ENCODE data around the gene NTRK2.

Gene NTRK2

DNA sequence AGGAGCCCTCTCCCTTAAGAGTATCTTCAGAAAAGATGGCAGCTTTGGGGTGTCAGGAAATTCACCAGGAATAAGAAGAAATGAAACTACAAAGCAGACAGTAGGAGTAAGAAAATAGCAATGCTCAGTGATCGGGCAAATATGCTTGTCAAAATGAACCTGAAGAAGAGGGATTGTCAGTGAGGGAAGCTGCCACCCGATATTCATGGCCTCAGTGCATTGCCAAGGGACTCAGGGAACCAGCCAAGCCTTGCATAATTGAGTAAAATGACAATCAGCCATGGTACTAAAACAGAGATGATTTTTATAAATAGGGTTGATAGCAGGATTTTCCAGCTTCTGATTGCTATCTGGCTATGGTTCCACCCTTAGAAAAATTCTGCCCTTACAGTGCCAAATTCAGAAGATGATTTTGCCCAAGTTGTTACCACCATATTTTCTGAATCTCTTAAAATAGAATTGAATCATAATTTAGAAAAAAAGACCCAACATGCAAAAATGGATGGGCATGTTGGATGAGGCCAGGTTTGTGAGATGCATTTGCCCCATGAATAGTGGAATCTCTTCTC is 274.0 kb downstream of the NTRK2 start:
- Mint-ChIP-seq H3K4me1 (no peaks in the 10 kb centered on the region), H3K27ac (no peak overlapping the region), H3K4me3 (no peak overlapping the region), H3K9me3 (peaks cover 5% of the 10 kb centered on the region), H3K27me3 (peaks cover 2% of the 10 kb centered on the region), H3K36me3 (no peaks in the 10 kb centered on the region)

DNA sequence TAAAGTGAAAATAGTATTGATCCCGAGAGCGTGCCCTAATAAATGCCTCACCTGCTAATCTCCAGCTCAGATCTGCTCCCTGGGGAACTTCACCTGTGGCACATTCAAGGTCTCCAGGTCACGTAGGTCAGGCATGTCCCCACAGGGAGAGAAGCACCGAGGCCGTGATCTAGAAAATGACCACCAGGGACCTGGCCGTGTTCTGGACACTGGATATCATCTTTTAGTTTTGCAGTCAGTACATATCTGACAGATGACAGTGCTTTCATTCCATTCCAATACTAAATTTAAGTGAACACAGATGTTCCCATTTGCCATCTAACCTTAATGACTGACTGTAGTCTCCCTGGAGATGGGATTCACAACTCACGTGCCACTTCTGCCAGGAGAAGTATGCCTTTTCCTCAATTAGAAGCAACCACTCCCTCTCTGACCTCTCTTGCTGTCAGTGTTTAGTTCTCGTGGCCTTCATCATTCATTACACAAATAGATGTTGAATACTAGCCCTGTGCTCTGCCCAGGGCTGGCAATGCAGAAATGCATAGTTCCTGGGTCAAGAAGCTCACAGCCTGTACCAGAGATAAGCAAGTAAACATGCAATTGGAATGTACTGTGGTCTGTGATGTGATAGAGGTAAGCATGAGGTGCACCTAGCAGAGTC is 276.5 kb downstream of the NTRK2 start:
- peaks cover 5% of the 10 kb centered on the region for H3K9me3 Mint-ChIP-seq
- H3K27ac Mint-ChIP-seq = no peak overlapping the region
- H3K4me1 Mint-ChIP-seq = no peaks in the 10 kb centered on the region
- no peaks in the 10 kb centered on the region for H3K27me3 Mint-ChIP-seq
- H3K4me3 Mint-ChIP-seq = no peak overlapping the region
- no peaks in the 10 kb centered on the region for H3K36me3 Mint-ChIP-seq

DNA sequence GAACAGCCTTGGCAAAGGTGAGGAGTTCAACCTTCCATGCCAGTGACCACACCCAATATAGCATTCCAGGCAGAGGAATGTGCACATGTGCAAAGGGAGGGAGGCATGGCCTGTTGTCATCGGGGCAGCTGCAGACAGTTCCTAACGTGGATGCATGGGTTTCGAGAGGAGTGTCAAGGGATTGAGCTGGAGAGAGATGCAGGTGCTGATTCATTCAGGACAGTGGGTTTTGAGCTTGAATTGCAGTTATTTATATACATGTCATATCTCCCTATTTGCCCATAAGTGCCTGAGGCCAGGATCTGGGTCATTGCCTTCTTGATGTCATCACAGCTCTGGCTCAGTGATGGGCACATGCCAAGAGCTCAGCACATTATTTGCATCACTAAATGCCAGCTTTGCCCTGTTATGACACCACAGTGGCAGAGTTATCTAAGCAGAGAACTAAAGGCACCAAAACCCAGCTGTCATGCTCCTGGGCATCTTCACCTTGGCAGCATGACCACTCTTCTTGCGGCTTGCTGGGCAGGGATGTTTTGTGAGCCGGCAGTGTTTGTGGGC is 278.0 kb downstream of the NTRK2 start:
- no peak overlapping the region for H3K4me3 Mint-ChIP-seq
- H3K9me3 Mint-ChIP-seq = peaks cover 5% of the 10 kb centered on the region
- no peaks in the 10 kb centered on the region for H3K4me1 Mint-ChIP-seq
- no peaks in the 10 kb centered on the region for H3K27me3 Mint-ChIP-seq
- H3K27ac Mint-ChIP-seq = no peak overlapping the region
- no peaks in the 10 kb centered on the region for H3K36me3 Mint-ChIP-seq

DNA sequence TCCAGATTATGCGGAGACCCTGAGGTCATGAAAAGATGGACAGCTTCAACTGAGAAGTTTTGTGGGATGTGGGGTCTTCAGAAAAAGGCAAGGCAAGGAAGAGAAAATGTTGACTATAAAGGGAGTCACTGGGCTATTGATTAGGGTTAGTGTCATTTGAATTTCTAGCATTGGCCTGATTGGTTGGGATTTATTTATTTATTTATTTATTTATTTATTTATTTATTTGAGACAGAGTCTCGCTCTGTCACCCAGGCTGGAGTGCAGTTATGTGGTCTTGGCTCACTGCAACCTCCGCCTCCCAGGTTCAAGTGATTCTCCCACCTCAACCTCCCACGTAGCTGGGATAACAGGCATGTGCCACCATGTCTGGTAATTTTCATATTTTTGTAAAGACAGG is 279.7 kb downstream of the NTRK2 start:
- Mint-ChIP-seq H3K27me3 (peaks cover 5% of the 10 kb centered on the region), H3K27ac (no peak overlapping the region)

DNA sequence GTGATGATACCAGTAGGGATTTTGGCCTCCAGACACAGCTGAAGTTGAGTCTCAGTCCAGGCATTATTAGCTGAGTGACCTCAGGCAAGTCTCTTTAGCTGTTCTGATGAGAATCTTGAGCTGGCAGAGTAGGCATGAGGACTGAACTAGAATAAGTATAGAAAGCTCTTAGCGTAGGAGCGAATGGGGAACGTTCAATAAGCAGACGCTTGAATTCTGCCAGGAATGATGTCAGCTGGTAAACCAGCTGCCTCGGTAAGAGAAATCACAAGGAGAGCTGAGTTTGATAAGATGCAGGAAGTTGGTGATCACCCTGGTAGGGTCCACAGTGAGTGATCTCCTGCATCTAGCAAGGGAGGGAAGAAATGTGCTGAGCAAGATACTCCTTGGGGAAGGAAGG is 280.4 kb downstream of the NTRK2 start:
- Mint-ChIP-seq H3K4me3 (no peak overlapping the region), H3K4me1 (no peaks in the 10 kb centered on the region), H3K27ac (no peak overlapping the region), H3K27me3 (peaks cover 5% of the 10 kb centered on the region), H3K9me3 (no peaks in the 10 kb centered on the region), H3K36me3 (no peaks in the 10 kb centered on the region)

More for the DNA sequence above, 279.7 kb downstream of the NTRK2 start:
- H3K4me3 Mint-ChIP-seq = no peak overlapping the region
- H3K4me1 Mint-ChIP-seq = no peaks in the 10 kb centered on the region
- no peaks in the 10 kb centered on the region for H3K36me3 Mint-ChIP-seq
- no peaks in the 10 kb centered on the region for H3K9me3 Mint-ChIP-seq

DNA sequence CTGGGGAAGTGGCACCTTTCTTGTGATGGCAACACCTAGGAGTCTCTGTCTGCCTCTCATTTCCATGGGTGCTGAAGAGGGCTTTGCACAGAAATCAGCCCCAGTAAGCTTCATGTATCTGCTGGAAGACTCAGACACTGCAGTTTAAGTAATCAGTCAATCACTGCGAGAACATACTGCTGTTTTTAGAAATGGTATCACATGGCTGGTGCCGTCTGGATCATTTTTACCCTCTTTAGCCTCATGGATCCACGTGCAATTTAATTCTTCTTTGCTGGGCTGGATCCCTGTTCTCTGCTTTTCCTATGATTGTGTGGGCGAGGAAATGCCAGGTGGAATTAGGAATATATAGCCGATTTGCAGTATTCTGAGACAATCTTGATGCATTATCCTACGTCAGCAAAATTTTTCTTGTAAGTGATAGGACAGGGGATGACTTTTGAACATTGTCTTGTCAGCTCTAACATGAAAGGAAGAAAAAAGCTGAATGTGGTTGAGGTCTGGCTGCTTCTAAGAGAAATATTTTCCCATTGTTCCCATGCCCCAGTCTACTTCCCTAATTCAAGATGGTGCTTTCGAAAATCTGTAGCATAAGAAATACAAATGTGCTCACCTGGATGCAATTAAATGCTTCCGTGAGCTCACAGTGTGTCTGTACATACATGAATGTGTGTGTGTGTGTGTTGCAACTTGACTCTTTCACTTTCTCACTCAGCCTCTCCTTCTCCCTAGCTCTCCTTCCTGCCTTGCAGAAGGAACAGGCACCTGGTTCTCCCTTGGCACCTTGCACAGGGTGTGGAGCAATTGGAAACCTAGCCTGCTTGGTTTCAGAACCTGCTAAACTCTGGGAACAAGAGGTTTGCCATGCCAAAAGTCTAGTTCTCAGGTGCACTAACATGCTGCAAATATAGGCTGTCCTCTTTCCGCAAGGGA is 281.6 kb downstream of the NTRK2 start:
- Mint-ChIP-seq H3K36me3 (no peaks in the 10 kb centered on the region), H3K27ac (no peak overlapping the region), H3K9me3 (no peaks in the 10 kb centered on the region), H3K27me3 (peaks cover 5% of the 10 kb centered on the region), H3K4me3 (no peak overlapping the region), H3K4me1 (no peaks in the 10 kb centered on the region)

DNA sequence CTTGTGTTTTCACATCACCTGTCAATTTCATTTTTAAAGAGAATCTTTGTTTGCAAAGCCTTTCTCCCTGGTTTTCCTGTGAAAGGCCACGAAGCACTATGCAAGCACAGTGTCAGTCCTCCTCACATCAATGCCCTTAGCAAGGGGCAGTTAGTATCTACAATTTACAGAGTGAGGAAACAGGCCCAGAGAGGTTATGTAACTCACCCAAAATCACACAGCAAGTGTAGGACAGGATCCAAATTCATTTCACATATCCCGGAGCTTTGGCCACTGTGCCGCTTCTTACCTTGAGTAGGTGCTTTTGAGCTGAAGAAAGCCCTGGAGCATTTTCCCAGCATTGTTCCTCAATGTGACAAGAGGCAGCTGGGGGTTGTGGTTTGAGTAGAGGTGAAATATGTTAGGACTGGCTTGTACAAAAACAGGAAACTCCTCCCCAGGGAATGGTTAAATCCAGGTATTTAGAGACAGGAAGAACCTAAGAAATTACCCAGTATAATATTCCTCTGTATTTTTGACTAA is 283.8 kb downstream of the NTRK2 start:
- Mint-ChIP-seq H3K4me3 (no peak overlapping the region), H3K36me3 (no peaks in the 10 kb centered on the region), H3K27me3 (peaks cover 9% of the 10 kb centered on the region), H3K27ac (no peak overlapping the region), H3K4me1 (no peaks in the 10 kb centered on the region), H3K9me3 (peaks cover 5% of the 10 kb centered on the region)

DNA sequence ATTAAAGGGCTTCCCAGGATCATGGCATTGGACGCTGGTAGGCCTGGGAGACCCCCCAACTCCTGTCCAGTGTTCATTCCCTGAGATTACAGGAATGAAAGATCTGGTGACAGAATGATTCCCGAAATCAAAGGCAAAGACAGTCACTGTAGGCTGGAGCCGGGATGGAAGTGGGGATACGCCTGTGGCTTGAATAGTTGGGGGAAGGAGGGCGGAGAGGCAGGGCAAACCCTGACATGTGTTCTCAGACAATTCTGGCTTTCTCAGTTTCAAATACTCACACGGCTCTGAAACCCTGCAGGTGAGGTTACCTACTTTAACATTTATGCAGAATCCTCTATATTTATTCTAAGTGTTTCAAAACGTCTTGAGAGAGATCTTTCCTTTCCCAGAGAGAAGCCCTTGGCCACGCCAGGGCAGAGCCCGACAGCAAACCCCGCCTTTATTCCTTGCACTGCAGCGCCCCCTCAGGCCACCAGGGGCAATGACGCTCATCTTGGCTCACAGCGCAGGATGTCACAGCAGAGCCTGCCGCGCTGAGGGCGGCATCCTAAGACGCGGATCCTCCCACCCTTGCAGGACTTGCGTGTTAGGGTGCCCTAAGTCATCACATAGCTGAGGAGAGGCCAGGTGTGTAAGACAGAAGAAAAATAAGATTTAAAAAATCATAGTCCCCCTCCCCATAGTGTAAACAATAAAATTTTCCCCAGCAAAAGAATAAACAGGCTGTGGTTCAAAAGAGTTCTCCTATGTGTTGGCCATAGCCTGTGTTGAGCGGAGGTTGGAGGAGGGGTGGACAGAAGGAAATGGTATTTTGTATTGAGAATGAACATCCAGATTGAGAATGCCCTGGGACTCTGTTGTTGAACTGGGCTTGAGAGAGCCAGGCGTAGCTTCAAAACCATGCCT is 284.5 kb downstream of the NTRK2 start:
- H3K27me3 Mint-ChIP-seq = peaks cover 9% of the 10 kb centered on the region
- no peaks in the 10 kb centered on the region for H3K4me1 Mint-ChIP-seq
- no peak overlapping the region for H3K27ac Mint-ChIP-seq
- peaks cover 5% of the 10 kb centered on the region for H3K9me3 Mint-ChIP-seq
- H3K4me3 Mint-ChIP-seq = no peak overlapping the region
- no peaks in the 10 kb centered on the region for H3K36me3 Mint-ChIP-seq

DNA sequence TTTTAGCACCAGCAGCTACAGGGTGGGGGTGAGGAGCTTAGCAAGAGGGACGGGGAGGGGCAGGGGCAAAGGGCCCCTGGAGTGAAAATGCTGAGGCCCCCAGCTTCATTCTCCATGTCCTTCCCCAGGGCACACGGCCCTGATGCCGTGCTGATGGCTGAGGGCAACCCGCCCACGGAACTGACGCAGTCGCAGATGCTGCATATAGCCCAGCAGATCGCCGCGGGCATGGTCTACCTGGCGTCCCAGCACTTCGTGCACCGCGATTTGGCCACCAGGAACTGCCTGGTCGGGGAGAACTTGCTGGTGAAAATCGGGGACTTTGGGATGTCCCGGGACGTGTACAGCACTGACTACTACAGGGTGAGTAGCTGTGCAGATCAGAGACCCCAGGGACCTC is 285.6 kb downstream of the NTRK2 start:
- H3K27me3 Mint-ChIP-seq = peaks cover 9% of the 10 kb centered on the region
- no peaks in the 10 kb centered on the region for H3K4me1 Mint-ChIP-seq
- H3K4me3 Mint-ChIP-seq = no peak overlapping the region
- H3K27ac Mint-ChIP-seq = no peak overlapping the region
- no peaks in the 10 kb centered on the region for H3K36me3 Mint-ChIP-seq
- peaks cover 5% of the 10 kb centered on the region for H3K9me3 Mint-ChIP-seq

DNA sequence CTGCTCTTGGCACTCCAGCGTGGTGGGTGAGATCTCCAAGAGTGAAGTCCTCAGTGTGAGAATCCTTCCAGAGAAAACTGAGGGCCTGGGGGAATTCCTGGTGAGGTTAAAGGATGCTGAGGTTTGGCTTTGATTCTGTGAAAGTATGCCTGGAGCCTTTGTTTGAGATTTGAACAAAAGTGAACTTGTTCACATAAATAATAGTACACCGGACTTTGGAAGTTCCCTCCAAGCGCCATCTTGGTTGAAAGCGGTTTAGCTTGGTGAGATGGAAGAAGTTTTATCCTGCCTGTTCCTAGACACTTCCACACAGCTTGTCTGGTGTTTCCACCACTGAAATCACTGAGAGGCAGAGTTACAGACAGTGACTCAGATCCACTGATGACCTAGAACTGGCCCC is 286.4 kb downstream of the NTRK2 start:
- Mint-ChIP-seq H3K4me1 (no peaks in the 10 kb centered on the region), H3K9me3 (peaks cover 5% of the 10 kb centered on the region), H3K36me3 (no peaks in the 10 kb centered on the region), H3K4me3 (no peak overlapping the region), H3K27me3 (peaks cover 9% of the 10 kb centered on the region), H3K27ac (no peak overlapping the region)

DNA sequence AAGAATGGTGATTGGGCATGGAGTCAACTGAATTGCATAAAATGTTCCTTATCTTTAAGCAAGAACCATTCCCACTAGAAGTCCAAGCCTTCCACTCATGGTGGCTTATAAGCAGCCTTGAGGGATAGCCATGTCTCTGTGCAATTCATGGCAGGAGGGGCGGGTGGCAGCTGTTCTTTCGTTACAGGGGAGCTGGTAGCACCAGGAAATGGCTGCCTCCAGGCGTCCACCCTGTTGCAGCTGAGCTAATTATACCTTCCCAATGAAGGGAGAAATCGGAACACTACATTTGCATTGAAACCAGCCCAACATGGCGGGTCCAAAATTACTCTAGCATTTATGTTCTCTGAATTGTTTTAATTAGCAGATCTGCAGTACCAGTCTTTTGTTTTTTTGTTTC is 289.8 kb downstream of the NTRK2 start:
- peaks cover 5% of the 10 kb centered on the region for H3K27me3 Mint-ChIP-seq
- peaks cover 8% of the 10 kb centered on the region for H3K9me3 Mint-ChIP-seq
- no peaks in the 10 kb centered on the region for H3K4me1 Mint-ChIP-seq
- H3K4me3 Mint-ChIP-seq = no peak overlapping the region
- H3K36me3 Mint-ChIP-seq = no peaks in the 10 kb centered on the region
- no peak overlapping the region for H3K27ac Mint-ChIP-seq

DNA sequence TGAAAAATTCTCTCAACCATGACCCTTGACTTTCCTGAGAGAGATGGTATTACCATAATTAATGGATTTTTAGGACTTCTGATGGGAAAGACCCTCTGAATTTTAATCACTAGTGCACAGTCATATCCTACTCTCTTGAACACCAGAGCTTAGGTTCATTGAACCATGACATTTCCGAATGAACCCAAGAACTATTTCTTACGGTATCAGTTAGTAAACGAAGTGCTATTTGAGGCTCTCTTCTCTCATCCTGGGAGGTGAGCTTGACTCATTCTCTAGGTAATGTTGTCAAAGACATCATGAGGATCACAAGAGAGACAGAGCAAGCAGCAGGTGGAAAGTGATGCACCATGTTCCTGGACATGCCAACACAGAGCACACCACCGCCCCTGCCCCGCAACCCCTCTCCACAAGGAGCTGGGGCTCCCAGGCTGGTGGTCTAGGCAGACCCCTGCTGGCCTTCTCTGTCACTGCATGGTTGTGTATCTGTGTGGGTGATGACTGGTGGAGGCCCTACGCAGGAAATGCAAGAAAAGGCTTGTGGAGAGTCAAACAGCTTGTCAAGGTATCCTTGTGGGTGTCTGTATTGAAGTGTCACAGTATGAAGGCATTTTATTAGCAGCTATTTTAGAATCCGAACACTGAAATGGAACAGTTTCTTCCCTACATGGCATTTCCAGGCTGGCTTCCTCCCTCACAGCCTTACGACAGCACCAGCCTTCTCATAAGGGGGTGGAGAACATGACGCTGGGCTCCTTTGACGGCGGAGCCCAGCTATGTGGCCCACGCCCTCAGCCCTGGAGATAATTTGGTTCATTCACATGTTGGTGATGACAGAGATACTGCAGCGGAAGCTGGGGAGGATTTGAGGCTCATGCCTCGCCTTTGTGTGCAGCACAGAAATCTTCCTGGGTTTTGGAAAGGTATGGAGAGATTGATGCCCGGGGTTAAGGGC is 297.6 kb downstream of the NTRK2 start:
- Mint-ChIP-seq H3K4me1 (no peaks in the 10 kb centered on the region), H3K4me3 (no peak overlapping the region), H3K36me3 (no peaks in the 10 kb centered on the region), H3K27me3 (peaks cover 5% of the 10 kb centered on the region), H3K27ac (no peak overlapping the region), H3K9me3 (peaks cover 3% of the 10 kb centered on the region)

DNA sequence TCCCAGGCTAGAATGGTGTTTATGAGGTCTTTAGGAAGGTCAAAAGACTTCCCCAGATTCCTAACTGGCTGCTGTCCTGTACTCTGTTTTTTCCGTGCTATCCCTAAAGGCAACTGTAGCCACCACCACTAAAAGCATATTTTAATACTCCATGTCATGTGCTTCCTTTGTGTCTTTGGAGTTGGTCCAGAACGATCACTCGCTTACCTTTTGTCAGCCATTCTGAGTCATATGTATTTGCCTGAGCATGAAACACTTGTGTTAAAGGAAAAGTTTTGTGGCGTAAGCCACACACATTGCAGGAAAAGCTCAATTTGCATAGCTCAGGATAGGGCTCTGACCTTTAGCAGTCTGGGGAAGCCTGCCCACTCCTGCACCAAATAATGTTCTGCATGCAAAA is 299.6 kb downstream of the NTRK2 start:
- no peak overlapping the region for H3K27ac Mint-ChIP-seq
- H3K4me3 Mint-ChIP-seq = no peak overlapping the region
- H3K27me3 Mint-ChIP-seq = peaks cover 5% of the 10 kb centered on the region
- H3K36me3 Mint-ChIP-seq = no peaks in the 10 kb centered on the region
- no peaks in the 10 kb centered on the region for H3K9me3 Mint-ChIP-seq
- no peaks in the 10 kb centered on the region for H3K4me1 Mint-ChIP-seq

DNA sequence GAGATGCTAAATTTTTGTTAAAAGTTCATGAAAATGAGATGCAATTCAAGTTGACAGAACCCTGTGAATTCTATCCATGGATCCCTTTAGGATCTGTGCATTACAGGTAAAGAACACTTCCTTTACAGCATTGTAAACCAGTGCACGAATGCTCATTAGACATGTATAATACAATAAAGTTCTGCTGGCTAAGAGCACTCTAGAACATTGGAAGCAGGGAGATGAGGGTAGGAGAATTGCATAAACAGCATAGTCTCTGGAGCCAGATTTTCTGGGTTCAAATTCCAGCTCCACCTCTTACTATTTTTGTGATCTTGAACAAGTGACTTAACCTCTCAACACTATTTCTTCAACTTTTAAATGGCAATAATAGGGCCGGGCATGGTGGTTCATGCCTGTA is 300.2 kb downstream of the NTRK2 start:
- no peak overlapping the region for H3K4me3 Mint-ChIP-seq
- no peaks in the 10 kb centered on the region for H3K36me3 Mint-ChIP-seq

More for the DNA sequence above, 300.2 kb downstream of the NTRK2 start:
- H3K27me3 Mint-ChIP-seq = peaks cover 8% of the 10 kb centered on the region
- no peaks in the 10 kb centered on the region for H3K4me1 Mint-ChIP-seq
- no peak overlapping the region for H3K27ac Mint-ChIP-seq
- no peaks in the 10 kb centered on the region for H3K9me3 Mint-ChIP-seq

Data from activated naive CD4-positive, alpha-beta T cell treated with anti-CD3 and anti-CD28 coated beads, Interleukin-2, amount 50 U/mL, for 24 hours (primary cell).